Fibroblast of the conjunctiva (primary cell): ENCODE data around the gene PCTP.

Source experiments
- DNase-seq: peaks from one replicate; pipeline ENCODE4 v3.0.0-alpha.2; 2010; ENCODE audit warnings: low read depth

The PCTP gene

DNA sequence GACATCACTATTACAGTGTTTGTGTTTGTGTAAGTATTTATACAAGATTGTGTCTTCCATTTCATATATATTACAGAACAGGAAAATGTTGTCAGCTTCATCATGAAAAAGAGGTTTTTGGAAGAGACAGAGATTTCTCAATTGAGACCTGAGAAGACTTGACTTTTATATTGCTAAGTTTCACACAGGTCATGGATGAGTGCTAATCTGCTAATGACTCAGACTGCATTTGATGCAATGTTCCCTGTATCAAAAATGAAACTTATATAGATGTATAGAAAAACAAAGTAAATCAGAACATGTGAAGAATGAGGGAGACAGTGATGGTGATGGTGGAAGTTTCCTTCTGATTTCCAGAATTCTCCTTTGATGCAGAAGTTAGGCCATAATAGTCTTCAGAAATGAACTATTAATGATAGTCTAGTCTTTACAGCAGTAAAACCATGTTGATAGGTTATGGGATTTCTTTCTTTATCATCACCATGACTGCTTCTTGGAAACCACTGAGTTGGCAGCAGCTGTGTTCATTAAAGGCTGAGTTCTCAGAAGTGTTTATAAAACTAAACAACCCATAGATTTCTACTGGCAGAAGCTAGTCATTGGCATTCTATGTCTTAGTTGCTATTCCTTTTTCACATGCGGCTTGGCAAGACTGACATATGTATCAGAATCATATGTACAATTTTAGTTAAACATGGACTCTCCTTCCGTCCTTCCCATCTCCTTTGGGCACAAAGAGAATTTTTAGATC, 56.1 kb downstream of the PCTP start:
- DNase-seq = no peak

DNA sequence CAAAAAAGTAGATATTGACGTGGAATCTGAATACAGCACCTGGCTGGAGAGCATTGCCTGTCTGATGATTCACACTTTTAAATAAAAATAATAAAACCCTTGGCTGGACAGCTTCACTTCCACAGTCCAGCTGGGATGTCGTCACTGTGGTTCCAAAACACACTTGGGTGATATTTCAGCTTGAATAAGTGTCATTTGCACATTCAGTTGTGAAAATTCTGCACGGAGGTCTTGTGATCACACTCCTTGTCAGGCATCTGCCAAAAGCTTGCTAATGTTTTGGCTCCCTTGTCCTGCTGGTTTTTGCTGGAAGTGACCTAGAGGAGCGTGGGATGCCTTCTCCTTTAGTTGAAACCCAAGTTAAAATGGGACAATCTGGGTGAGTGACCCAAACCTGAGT, 60.7 kb downstream of the PCTP start:
- no peak for DNase-seq

DNA sequence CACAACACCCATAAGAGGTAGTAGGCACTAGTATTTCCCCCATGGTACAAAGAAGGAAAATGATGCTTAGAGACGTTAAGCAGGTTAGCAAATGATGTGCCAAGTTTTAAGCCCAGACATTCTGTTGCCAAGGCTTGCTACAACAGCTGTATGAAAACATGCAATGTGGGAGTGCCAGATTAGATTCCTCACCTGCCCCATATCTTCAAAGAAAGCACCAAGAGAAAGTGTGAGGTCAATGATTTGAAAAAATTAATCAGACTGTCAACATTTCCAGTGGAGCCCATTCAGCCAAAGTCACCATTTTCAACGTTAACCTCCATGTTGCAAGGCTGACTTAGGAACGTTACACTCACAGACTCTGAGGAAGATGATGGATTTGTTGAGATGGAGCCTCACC, 61.5 kb downstream of the PCTP start:
- no peak for DNase-seq

DNA sequence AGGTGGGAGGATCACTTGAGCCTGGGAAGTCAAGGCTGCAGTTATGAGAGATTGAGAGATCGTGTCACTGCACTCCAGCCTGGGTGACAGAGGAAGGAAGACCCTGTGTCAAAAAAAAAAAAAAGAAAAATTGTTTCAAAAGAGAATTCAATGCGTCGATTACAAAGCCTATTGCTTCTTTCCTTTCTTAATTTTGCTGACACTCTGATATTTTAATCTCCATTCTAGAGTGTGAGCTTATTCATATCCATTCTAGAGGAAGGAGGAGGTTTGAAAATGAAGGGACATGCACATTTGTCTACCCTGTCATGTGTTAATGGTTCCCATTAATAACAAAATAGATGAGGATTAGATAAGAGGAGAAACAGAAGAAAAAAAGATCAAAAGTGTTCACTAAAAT, 63.1 kb downstream of the PCTP start:
- DNase-seq = no peak

DNA sequence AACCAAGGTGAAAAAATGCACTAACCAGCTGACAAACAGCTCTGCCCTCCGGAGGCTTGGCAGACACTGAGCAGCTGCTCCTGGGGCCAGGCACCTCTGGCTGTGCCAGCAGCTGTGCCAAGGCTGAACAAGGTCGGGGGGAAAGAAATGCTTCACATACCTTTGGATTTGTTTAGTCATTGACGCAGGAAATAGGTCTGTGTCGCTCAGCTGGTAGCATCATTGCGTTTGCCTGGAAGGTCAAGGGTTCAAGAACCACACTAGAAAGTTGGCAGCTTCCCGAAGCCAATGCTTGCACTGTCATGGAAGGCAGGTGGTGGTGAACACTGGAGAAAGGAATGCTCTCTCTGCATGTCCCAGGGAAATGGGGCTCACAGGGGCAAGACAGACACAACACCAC, 63.5 kb downstream of the PCTP start:
- DNase-seq = no peak

DNA sequence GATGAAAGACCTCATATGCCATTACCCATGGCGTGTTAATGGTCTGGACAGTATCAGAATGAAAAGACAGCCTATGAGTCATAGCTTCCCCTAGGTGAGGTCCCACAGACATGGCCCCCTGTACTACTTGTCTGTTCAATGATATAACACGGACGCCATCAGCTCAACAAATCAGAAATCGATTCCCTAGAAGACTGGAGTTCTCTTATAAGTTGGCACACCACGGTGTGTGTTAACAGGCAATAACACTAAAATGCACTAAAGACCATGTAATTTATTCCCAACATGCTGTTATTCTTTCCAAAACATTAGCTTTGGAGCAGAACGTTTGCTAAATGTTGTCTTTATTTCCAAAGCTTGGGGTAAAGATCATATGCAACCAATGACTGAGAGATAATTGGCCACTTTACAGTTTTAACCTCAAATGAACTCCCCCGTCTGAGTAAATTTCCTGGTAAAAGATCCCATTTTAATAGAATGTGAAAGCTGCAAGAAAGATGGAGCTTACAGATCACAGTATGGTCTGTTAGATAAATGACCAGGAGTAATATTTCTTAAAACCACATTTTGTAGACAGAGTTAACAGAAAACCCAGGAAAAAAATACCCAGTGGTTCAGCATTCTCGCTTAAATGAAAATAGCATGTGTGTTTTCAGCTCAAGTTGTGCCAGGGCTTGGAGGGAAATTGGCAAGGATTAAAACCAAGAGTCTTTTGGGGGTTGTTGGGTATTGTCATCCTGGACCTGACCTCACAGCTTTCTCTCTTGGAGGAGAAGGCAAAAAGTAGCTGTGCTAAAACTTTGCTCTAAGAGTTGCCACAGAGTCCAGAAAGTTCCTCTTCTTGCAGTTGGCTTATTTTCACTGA, 65.9 kb downstream of the PCTP start:
- DNase-seq = no peak

DNA sequence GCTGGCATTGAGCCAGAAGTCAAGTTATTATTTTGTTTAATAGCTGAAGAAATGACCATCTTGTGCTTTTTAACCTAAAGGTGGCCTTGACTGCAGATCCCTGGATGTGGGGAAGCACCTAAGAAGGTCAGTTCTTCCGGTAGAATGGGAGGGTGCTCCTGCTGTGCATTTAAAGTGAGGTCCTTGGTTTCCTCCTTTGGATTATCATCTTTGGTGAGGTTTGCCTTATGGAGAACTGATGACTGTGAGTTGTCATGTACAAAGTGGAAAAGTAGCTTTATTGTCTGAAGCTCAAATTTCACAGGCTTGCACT, 66.5 kb downstream of the PCTP start:
- no peak for DNase-seq

DNA sequence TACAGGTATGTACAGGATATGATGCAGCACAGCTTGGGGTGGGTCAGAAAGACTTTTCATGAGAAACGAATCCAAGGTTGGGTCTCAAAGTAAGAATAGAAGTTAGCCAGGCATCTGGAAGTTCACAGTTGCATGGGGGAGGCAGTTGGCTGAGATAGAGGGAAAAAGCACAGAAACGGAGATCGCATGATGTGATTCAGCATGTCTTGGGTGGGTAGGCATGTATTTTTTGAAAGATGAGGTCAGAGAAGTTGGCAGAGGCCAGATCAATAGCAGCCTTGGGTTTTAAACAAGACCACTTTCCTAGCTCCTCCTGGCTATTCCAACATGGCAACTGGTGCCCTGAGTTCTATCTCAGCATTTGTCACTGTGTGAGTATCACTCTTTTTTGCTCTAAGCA, 67.2 kb downstream of the PCTP start:
- no peak for DNase-seq

DNA sequence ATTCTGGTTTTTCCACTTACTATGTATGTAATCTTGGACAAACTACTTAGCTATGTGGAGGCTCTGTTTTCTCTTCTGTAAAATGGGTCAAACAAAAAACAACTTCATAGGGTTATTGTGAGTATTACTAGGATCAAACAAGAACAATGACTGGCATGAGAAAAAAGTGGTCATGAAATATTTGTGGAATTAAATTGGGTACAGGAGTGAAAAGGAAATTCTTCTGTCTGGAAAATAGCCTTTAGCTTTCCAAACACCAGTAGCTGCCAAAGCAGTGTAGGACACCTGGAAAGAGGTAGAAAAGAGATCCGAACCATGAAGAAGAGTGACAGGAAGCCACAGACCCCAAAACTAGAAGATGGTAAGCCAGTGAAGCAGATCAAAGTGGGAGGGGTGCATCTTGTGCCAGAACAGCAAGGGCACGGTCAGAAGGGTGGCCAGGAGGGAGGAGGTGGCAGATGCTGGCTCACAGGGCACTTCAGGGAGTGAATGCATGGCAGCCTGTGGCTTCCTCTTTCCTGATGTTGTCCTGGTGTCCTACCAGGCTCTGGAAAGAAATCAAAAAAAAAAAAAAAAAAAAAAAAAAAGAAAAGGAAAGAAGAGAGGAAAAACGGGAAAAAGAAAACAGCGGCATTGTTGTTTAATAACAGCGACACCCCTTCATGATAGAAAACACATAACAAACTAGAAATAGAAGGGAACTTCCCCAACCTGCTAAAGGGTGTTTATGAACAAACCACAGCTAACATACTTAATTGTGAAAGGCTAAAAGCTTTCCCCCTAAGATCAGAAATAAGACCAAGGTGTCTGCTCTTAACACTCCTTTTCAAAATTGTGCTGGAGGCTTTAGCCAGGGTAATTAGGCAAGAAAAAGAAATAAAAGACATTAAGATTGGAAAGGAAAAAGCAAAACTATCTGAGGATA, 67.9 kb downstream of the PCTP start:
- no peak for DNase-seq

DNA sequence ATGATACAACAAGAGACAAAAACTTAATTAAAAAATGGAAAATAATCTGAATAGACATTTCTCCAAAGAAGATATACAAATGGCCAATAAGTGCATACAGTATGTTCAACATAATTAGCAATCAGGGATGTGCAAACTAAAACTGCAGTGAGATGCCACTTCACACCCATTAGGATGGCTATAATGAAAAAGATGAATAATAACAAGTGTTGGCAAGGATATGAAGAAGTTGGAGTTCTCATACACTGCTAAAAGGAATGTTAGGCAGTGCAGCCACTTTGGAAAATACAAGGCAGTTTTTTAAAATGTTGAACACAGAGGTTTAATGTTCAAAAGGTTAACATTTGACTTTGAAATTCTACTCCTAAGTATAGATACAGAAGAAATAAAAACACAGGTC, 69.8 kb downstream of the PCTP start:
- no peak for DNase-seq

DNA sequence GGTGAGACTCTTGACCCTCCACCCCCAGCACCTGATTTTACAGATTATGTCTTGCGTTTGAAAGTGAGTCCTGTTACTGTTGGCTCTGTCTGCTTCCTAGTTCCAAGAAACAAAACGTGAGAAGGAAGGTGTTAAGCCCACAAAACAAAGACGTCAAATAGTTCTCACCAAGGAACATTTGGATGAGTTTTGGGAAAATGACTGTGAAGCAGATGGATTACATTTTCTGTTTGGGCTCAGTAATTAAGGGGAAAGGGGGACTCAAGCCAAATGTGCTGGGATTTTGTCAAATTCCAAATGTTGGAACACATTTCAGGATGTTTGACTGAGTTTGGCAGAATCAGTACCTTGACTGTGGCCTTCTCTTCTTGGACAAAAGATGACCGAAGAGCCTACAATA, 71.2 kb downstream of the PCTP start:
- DNase-seq = no peak

DNA sequence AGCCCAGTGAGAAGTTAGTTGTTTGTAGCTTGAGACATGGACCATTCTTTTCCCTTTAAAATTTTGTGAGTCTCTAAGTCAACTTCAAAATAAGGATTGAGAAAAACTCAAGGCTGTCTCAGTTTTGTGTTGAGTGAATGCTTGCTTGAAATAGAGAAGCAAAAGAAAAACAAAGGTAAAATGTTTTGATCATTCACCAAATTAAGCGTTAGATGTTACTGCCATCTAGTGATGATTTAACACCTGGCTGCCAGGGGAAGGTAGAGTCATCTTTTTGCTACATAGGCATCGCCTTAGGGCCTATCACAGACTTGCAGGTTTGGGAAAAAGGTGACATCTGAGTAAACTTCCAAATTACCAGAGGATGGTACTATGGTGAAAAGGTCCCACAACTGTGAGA, 74.4 kb downstream of the PCTP start:
- DNase-seq = no peak
